Measurements from ENCODE around the gene ADCY6.

The ADCY6 gene

DNA sequence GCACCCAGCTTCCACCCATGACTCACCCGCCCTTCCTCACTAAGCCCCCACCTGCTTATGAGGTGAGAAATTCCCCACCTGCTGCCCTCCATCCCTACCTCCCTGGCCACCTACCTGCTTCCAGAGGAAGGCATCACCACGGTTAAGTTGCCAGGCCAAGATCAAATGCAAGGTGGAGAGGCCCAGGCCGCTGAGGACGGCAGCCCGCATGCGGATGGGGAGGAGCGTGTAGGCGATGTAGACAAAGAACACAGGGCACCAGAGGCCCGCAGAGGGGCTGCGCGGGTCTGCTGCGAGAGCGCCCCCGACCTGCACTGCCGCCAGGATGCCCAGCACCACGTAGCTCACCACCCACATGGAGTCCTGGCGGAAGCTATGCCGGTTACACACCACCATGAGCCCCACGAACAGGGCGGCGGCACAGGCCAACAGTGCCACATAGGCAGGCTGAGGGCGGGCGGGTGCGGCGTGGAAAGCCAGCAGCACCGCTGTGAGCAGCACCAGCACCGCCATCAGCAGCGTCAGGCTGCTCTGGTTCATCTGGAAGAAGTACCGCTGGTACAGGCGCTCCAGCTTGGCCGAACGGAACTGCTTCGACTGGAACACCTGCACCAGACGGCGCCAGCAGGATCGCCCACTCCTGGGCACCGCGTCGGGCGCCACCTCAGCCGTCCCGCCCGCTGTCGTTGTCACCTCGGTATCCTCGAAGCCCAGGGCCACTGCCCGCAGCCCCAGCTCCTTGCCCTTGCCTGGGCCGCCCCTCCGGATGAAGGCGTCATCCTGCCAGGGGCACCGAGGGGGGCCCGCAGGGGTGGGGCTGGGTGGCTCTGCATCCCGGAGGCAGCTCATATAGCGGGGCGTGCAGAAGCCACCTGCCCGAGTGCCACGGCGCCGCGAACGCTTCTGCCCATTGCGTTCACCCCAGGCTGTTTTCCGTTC lies 6.2 kb downstream of the ADCY6 start:
- no peak for DNase-seq

DNA sequence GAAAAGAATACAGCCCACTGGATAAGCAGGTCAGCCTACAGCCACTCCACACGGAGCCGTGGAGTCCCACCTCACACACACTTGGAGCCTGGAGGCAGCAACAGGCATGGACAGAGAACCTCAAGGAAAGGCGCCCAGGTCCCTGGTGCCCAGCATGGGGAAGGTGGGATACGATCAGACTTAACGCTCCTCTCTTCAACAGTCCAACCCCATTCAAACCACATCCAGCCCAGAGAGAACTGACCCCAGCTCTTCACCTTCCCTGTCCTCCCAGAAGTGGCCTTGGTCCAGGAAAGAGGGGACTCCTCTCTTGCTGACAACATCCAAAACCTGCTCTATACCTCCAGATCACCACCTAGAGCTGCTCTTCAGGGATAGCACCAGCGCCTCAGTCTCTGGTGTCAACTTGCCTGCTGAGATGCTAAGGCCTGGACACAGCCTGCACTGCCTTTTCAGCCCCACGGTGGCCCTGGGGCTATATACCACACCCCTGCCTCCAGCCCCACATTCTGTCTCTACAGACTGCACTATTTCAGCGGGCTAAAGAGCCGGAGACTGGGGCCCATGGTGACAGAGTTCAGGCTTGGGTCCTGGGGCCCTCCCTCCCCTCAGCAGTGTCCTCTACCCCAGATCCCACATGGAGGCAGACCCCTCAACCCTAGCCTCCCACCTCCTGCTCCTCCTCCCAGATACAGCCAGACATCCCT lies 7.0 kb downstream of the ADCY6 start:
- DNase-seq: no peak

DNA sequence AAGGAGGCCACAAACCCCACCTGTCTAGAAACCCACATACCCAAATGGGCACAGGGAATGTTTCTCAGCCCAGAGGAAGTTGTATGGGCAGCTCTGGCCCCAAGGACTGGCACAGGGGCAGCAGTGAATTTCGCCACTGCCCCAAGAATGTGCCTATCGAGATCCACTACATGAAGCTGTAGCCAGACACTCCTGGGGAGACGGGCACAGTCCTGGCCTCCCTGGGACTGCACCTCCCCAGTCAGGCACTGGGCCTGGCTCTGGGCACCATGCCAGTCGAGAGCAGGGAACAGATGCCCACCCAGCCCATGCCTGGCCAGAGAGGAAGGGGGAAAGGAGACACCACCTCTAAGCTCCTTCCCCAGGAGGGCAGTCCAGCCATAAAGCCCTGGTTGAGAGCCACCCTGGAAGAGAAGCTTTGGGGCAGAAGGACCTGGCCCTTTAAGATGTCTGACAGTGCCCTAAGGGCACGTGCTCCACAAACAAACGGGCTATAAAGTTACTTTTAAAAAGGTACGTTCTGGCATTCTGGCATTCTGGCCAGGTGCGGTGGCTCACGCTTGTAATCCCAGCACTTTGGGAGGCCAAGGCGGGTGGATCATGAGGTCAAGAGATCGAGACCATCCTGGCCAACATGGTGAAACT lies 8.4 kb downstream of the ADCY6 start:
- no peak for DNase-seq

DNA sequence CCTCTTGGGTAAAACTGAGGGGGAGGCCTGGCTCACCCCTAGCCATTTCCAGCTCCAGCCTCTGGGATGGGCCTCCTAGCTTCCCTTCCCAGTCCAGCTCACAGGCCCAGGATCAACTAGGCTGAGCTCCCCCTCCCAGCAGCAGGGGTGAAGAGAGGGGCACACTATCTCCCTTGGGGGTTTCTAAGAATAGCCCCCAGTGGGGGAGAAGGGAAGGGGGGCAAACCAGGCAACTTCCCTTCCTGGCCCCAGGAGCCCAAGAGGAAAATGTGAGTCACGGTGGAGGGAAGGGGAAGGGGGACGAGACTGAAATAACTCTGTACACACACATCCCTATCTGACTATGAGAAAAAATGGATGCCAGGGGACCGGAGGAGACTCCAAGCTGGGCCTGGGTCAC lies 9.0 kb downstream of the ADCY6 start:
- no peak for DNase-seq

DNA sequence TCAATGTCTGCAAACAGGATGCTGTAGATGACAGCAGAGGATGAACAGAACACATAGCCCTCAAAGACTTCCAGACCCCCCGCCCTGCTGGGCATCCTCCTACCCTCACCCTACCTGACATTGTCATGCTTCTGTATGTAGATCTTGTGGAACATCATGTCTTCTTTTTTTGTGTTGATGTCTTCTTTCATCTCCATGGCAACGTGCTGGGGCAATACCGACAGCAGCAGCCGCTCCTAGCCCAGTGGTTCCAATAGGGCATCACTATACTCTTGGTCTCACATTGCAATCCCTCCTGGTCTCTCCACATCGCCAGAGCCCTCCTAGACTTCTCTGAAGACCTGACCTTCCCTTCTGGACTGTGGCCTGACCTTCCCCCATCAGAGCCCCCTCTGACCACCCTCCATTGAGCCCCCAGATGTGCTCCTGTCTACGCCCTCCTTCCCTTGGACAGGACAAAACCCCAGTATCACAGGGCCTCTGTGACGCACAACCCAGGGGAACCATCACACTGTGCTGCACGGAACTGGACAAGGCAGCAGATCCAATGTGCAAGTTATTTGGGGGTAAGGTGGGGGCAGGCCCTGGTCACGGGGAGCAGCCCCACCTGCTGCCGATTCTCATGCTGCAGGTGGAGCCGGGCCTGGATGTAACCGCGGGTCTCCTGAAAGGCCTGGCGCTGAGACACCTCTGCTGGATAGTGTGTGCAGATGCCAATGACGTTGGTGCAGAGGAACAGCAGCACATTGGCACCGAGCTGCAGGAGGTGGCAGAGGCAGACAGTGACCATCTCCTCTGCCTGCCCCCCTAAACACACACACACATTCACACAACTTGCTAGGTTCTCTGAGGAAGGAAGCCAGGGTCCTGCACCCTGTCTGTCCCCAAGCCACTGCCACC lies 11.1 kb downstream of the ADCY6 start:
- no peak for DNase-seq

DNA sequence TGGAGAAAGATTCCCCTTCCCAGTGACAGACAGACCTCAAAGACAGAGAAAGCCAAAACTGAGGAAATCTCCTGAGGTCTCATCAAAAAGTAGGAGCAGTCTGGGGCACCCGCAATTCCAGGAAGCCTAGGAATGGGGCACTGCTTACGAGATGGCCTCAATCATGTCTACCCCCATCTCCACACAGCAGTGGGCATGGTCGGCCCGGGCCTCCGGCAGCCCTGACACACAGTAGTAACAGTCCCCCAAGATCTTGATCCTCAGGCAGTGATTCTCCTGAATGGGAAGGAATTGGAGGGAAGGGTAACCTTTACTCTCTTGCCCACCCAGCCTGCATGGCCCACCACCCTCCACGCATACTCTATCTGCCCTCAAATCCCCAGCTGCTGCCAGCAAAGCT lies 11.9 kb downstream of the ADCY6 start:
- no peak for DNase-seq

DNA sequence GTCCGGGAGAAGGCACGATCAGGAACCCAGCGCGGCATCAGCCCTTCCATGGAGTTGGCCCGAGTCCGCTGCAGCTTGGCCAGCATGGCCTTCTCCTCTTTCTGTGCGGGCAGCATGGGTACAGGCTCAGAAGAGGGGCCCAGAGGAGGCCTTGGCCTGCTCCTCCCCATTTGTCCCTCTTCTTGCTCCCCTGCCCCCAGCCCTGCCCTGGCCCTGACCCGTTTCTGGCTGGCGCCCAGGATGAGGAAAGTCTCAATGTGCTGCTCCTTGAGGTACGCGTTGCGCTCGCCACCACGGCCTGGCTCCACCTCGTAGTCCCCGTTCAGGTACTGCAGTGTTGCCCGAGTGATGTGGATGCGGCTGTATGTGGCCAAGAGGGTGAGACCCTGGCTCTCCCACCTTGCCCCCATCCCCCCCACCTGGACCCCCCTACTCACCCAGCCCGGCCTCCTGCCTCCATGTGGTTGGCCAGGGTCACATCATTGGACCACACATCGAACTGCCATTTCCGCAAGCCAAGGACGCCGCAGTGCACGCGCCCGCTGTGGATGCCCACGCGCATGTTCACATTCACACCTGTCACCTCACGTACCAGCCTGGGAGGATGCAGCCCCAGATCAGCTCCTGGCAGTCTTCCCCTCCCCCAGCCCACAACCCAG lies 12.8 kb downstream of the ADCY6 start:
- no peak for DNase-seq

DNA sequence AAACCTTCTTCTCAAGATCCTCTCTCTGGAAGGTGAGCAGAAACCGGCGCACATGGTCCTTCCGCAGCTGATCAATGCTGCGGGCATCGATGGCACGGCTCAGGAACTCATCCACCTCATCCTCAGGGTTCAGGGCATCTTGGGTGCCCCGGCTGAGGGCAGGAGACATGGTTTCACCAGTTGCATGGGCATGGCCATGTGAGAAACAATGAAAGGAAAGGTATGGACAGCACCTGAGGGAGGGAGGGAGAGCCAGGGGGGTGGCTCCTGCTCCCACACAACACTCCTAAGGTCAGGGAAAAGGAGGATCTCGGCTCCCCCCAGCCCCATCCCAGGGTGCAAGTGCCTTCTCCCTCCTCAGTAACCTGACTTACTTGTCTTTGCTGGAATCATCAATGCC lies 13.6 kb downstream of the ADCY6 start:
- DNase-seq: no peak

DNA sequence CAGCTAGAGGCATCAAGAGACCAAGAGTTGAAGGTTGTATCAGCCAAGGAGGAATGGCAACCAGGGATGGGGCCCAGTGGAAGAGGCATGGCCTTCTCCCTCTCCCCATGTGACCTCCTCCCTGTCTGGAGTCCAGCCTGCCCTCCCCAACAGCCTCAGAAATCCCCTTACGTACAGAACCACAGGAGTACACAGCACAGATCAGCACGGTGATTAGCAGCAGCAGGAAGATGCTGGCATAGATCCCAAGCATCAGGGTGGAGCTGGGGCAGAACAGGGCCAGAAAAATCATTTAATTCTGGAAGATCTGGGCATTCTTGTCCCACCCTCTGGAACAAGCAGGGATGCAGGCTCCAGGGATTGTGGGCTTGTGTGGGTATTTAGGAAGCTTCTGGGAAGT lies 14.4 kb downstream of the ADCY6 start:
- no peak for DNase-seq

DNA sequence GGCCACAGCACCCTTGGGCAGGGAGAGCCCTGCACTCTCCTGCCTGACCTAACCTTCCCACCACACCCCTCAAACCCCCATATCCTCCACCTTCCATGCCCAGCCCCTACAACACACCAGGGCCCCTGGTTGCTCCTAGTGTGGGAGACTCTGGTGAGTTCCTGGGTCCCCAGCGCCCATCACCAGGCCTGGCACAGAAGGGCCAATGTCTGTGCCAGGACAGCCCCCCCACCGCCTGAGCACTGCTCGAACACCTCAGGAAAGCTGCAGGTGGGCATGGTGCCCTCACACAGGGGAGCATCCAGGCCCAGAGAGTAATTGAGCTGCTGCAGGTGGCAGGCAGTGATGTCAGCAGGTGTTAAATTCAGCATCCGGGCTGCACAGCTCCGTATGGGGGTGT lies 15.2 kb downstream of the ADCY6 start:
- no peak for DNase-seq

DNA sequence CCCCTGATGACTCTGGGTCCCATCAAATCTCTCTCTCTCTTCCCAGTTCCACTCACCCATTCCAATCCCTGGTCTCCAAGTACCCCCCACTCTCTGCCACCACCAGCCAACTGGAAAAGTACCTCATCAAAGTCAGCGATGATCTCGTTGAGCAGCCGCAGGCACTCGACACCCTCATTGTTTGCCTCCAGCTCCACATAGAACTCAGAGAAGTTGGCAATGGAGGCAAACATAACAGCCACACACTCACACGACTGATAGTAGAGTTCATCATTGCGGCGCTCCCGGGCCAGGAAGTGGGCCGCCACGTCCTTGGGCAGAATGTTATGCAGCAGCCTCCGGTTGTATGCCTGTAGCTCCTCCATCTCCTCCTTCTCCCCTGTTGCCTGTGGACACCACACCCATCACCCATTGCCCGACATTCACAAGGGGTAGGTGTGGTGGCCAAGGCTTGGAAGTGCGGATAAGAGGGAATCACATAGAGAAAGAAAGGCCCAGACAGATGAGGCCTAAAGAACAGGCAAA lies 17.2 kb downstream of the ADCY6 start:
- DNase-seq: no peak

DNA sequence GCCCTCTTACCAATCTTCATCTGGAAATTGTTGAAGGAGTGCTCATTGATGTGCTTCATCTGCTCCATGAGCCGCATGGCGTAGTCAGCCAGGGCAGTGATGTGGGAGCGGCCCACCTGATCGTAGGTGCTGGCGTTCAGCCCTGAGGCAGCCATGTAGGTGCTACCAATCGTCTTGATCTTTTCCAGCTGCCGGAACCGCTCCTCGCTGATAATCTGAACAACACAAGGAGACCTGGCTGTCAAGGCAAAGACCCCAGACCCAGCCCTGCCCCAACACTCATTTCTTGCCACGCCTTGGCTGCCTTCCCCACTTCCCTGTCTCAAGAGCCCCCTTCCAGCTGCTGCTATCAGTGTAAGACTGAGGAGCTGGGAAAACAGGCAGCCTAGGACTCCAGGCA lies 18.1 kb downstream of the ADCY6 start:
- DNase-seq: no peak

DNA sequence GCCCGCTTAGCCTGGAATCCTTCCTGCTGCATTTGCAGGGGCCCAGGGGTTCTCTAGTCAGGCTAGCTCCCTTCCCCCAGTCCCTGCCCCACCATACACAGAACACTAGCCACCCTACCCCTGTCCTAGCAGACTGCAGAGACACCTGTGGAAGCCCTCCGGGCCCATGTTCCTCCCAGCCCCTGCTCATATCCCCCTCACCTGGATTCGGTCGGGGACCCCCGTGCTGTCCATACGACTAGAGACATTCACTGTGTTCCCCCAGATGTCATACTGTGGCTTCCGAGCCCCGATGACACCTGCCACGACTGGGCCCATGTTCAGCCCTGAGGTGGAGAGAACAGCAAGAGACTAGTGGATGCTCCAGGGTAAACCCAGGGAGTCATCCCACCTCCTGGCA lies 20.2 kb downstream of the ADCY6 start:
- DNase-seq: no peak

DNA sequence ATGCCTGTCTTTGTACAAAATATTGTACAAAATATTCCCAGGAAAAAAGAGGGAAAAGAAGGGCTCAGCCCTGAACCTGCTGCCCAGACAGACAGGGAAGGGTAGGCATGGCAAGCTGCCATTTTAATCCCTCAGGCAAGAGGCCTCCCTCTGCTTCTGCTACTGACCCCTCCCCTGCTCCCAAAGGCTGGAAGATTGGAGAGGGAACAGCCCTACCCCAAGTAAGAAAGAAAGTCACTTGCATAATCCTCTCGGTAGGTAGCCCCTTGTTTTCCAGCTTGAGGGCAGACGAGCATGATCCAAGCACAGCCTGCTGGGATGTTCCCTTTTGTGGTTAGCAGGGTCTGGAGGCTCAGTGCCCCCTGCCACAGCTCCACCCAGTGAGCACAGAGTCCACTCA lies 20.7 kb downstream of the ADCY6 start:
- DNase-seq: no peak

DNA sequence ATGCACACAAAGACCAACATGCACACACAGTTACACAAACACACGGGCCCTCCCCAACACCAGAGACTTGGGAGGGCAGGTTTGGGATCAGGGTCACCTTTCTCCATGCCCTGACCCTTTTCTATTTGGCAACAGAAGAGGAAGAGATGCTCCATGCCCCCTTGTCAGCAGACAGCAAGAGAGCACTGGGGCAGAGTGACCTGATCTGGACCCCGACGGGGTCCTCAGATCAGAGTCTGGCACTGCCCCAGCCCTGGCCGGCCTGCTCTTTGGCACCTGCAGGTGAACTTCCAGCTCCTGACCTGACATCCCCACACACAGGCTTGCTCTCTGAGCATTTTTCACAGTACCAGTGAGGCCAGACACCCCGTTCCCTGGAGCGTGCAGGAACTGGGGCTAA lies 21.4 kb downstream of the ADCY6 start:
- DNase-seq: no peak

DNA sequence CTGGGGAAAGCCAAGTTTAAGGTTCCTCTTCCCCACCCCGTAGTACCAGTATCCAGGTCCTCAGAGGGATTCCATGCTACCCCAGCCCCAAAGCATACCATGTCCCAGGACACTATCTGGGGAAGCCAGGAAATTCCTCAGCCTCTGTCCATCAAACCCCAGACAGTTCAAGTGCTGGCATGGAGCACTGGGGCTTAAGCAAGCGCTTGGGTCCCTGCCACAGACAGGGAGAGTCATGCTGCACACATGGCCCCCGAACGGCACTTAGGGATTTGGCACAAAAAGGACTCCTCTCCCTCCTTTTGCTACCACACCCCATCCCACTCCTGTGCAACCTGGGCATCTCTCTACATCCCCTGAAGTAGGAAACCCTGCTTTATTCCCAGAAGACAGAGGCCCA lies 21.8 kb downstream of the ADCY6 start:
- DNase-seq: no peak

DNA sequence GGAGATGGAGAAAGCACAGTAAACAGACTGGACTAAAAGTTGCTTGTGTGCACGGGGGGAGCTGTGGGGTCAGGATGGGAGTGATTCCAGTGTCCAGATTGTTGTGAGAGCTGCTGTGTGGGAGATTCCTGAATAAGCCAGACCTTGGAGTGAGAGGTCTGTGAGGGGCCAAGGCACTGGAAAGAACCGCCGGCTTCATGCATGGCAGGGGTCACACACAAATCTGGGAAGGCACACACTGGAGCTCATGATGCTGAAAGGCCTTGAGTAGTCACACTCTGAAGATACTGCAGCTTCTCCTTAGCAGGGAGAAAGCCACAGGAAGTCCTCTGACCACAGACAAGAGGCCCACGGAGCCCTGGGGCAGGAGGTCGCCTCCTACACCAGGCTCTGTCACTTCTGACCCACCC lies 23.1 kb downstream of the ADCY6 start:
- DNase-seq: no peak

DNA sequence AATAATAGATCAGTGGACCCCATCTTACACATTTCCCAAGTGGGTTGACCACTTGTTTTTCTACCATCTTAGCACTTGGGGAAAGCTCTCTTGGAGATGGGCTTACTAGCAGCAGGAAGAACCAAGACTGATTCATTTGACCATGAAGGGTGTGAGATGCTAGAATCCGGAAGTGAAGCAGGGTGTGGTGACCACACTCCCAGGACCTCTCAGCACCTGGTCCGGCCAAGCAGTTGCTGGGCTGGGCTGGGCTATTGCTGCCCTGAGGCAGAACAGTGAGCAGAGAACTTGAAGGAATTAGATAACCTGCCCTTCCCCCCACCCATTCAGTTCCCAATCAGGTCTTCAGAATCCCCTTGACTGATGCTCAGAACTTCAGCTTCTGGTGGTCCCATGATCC lies 24.4 kb downstream of the ADCY6 start:
- no peak for DNase-seq

DNA sequence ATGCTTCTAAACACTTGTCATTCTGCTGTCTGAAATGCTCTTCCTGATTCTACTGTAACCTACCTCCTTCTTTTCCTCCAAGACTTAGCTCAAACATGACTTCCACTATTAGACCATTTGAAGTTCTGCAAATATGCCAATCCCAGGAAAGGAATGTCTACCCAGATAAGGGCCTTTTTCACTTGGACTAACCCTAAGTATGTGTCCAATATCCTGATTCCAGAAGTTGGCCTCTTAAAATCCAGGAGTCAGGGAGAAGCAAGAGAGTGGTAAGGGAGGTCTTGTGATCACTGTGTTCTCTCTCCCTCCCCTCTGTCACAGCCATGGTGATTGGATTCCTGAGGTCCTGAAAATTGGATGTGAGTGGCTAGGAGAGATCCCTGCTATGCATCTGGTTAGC lies 30.2 kb downstream of the ADCY6 start:
- DNase-seq: no peak

DNA sequence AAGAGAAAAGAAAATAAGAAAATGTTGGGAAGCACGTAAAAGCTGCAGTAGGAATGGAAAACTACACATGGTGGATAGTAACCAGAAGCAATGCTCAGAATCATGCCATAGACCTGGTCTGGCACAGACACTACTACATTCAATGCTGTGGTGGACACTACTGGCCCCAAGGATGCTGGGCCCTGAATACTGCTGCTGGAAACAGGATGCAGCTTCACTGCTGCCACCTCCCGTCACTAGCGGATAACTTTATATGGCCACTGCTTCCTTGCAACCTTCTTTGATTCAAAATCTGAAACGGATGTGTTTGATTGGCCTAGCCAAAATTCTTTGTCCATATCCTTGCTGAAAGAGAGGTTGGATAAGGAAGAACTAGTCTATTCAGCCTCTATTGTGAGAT lies 30.7 kb downstream of the ADCY6 start:
- DNase-seq: no peak

DNA sequence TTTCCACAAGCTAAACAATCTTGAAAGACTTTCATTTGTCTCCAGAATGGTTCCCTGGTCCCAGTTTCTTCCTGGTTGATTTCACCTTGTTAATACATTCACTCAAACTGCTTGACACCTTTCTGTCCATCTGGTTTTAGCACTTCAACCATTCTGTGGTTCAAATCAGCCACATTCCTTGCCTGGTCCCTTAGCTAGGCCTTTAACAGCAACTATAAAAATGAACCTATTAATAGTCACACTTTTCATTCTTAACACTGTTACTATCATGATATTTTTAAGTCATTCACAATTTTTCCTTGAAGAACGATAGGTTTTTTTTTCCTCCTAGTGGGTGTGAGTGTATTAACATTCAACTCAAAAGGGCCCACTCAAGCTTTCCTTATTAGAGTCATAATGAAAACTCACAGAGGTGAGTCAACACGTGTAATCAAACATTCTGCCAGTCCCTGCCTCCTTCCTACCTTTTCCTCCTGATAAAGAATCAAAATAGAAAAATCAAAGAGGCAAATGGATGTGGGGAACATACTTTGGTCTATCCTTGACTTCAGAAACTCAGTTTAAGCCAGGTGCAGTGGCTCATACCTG lies 38.0 kb downstream of the ADCY6 start:
- DNase-seq: no peak

DNA sequence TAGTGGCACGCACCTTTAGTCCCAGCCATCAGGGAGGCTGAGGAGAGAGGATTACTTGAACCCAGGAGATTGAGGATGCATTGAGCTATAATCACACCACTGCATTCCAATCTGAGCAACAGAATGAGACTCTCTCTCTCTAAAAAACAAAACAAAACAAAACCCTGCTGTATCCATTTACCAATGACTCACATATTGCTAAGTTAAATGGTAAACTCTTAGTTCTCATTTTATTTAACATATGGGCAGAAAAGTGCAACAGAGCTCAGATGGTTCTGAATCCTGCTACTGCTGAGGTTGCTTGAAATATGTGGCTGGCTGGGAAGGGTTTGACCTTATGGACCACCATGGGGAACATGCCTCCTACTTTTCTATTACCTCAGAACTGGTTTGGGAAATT lies 38.7 kb downstream of the ADCY6 start:
- DNase-seq: no peak
